ENCODE results near the gene EPHA8.

The EPHA8 gene

GRCh38 chr1:22641906-22642636 is 78.8 kb downstream of the EPHA8 start:
- no peaks in the 10 kb centered on the region for H3K9me3 ChIP-seq (ENCODE audit: severe bottlenecking)
- TF ChIP-seq, protein P1, sequence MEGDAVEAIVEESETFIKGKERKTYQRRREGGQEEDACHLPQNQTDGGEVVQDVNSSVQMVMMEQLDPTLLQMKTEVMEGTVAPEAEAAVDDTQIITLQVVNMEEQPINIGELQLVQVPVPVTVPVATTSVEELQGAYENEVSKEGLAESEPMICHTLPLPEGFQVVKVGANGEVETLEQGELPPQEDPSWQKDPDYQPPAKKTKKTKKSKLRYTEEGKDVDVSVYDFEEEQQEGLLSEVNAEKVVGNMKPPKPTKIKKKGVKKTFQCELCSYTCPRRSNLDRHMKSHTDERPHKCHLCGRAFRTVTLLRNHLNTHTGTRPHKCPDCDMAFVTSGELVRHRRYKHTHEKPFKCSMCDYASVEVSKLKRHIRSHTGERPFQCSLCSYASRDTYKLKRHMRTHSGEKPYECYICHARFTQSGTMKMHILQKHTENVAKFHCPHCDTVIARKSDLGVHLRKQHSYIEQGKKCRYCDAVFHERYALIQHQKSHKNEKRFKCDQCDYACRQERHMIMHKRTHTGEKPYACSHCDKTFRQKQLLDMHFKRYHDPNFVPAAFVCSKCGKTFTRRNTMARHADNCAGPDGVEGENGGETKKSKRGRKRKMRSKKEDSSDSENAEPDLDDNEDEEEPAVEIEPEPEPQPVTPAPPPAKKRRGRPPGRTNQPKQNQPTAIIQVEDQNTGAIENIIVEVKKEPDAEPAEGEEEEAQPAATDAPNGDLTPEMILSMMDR (IDR thresholded peaks at IDR 0.05; ENCODE audit: poor library complexity, severe bottlenecking), result peak; percentile 89
- no peaks in the 10 kb centered on the region for H3K36me3 ChIP-seq (ENCODE audit: low read depth)
- DNase-seq (ENCODE audit: low spot score) (no peak), ATAC-seq (ENCODE audit: low read depth) (peak; percentile 79)
- no peaks in the 10 kb centered on the region for H3K4me1 ChIP-seq (ENCODE audit: insufficient read depth, poor library complexity, severe bottlenecking)
- no peak overlapping the region for H3K4me3 ChIP-seq (ENCODE audit: severe bottlenecking)
- H3K27ac ChIP-seq (ENCODE audit: poor library complexity, severe bottlenecking), result no peak overlapping the region
- H3K27me3 ChIP-seq (ENCODE audit: insufficient read depth, poor library complexity, severe bottlenecking), result no peaks in the 10 kb centered on the region

DNA sequence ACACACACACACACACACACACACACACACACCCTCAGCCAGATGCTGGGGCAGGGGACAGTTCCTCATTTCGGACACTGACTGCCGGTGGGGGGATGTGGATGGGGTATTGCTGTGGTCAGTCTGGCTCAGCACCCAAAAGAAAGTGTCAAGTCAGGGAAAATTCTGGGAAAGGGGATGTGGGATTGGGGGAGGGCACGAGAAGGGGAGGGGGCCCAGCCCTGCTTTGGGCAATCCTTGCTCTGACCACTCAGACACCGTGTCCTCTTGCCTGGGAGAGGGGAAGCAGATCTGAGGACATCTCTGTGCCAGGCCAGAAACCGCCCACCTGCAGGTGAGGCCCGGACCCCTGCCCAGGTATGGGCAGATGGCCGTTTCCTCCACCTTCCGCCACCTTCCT is 80.1 kb downstream of the EPHA8 start, which contains the start of gene C1QC:
Gene C1QC, plus strand, starts transcription at position 253 of the 400 bp plus-strand sequence. CDS start 391 bp downstream, outside the sequence.
- H3K27me3 ChIP-seq (ENCODE audit: insufficient read depth, poor library complexity, severe bottlenecking), result no peaks in the 10 kb centered on the region
- H3K4me3 ChIP-seq (ENCODE audit: severe bottlenecking), result no peak within 1 kb of the TSS
- ATAC-seq (ENCODE audit: low read depth) (no peak), DNase-seq (ENCODE audit: low spot score) (no peak)
- TF ChIP-seq, protein P1 (IDR thresholded peaks at IDR 0.05; ENCODE audit: poor library complexity, severe bottlenecking), result no peak
- H3K9me3 ChIP-seq (ENCODE audit: severe bottlenecking), result no peaks in the 10 kb centered on the region
- H3K36me3 ChIP-seq (ENCODE audit: low read depth), result no peaks in the 10 kb centered on the region
- no peaks in the 10 kb centered on the region for H3K4me1 ChIP-seq (ENCODE audit: insufficient read depth, poor library complexity, severe bottlenecking)
- no peak within 1 kb of the TSS for H3K27ac ChIP-seq (ENCODE audit: poor library complexity, severe bottlenecking)

GRCh38 chr1:22643928-22644327 is 80.6 kb downstream of the EPHA8 start:
- H3K9me3 ChIP-seq (ENCODE audit: severe bottlenecking), result no peaks in the 10 kb centered on the region
- H3K27me3 ChIP-seq (ENCODE audit: insufficient read depth, poor library complexity, severe bottlenecking), result no peaks in the 10 kb centered on the region
- H3K4me3 ChIP-seq (ENCODE audit: severe bottlenecking), result no peak overlapping the region
- ATAC-seq (ENCODE audit: low read depth) (no peak), DNase-seq (ENCODE audit: low spot score) (no peak)
- H3K36me3 ChIP-seq (ENCODE audit: low read depth), result no peaks in the 10 kb centered on the region
- TF ChIP-seq, protein P1 (IDR thresholded peaks at IDR 0.05; ENCODE audit: poor library complexity, severe bottlenecking), result no peak
- H3K4me1 ChIP-seq (ENCODE audit: insufficient read depth, poor library complexity, severe bottlenecking), result no peaks in the 10 kb centered on the region
- H3K27ac ChIP-seq (ENCODE audit: poor library complexity, severe bottlenecking), result no peak overlapping the region

DNA sequence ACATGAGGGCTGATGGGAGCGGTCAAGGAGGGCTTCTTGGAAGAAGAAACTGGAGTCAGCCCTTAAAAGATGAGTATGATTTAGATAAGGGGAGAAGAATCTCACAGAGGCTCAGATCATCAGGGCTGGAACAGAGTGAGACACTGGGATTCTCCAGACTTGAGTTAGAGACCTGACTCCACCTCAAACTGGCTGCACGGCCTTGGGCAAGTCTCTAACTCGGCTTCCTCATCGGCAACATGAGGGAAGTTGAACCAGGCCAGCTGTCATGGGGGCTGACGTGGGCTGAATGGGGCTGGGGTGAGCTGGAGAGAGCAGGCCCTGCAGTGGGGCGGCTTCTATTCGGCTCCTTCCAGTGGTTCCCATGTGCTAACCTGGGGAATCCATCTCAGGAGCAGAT is 82.6 kb downstream of the EPHA8 start:
- Histone ChIP-seq H3K27me3 (ENCODE audit: insufficient read depth, poor library complexity, severe bottlenecking) (no peaks in the 10 kb centered on the region), H3K4me3 (ENCODE audit: severe bottlenecking) (no peak overlapping the region), H3K36me3 (ENCODE audit: low read depth) (no peaks in the 10 kb centered on the region), H3K27ac (ENCODE audit: poor library complexity, severe bottlenecking) (no peak overlapping the region), H3K9me3 (ENCODE audit: severe bottlenecking) (no peaks in the 10 kb centered on the region), H3K4me1 (ENCODE audit: insufficient read depth, poor library complexity, severe bottlenecking) (no peaks in the 10 kb centered on the region)
- TF ChIP-seq, protein P1 (IDR thresholded peaks at IDR 0.05; ENCODE audit: poor library complexity, severe bottlenecking), result no peak
- ATAC-seq (ENCODE audit: low read depth), result no peak
- no peak for DNase-seq (ENCODE audit: low spot score)

DNA sequence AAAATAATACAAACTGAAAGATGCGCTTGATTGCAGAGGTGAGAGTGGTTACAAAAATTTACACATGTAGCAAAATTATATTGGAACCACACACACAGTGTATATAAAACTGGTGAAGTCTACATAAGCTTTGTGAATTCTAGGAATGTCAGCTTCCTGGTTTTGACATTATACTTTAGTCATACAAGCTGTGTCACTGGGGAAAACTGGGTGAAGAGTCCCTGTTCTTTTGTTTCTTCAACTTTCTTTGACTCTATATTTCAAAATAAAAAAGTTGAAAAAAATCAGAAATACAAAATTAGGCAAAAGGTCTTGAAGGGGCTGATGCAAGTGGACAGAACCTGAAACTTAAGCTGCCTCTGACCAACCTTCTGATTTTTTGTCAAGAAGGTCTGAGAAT is 83.1 kb downstream of the EPHA8 start:
- ATAC-seq (ENCODE audit: low read depth), result no peak
- H3K4me1 ChIP-seq (ENCODE audit: insufficient read depth, poor library complexity, severe bottlenecking), result no peaks in the 10 kb centered on the region

More for the DNA sequence above, 83.1 kb downstream of the EPHA8 start:
- TF ChIP-seq, protein P1 (IDR thresholded peaks at IDR 0.05; ENCODE audit: poor library complexity, severe bottlenecking), result no peak
- DNase-seq (ENCODE audit: low spot score), result no peak
- no peak overlapping the region for H3K4me3 ChIP-seq (ENCODE audit: severe bottlenecking)
- no peak overlapping the region for H3K27ac ChIP-seq (ENCODE audit: poor library complexity, severe bottlenecking)
- H3K27me3 ChIP-seq (ENCODE audit: insufficient read depth, poor library complexity, severe bottlenecking), result no peaks in the 10 kb centered on the region
- H3K9me3 ChIP-seq (ENCODE audit: severe bottlenecking), result no peaks in the 10 kb centered on the region
- no peaks in the 10 kb centered on the region for H3K36me3 ChIP-seq (ENCODE audit: low read depth)
